Measurements from ENCODE around the gene TMEM229B. TPM values are rescaled to one million over a fixed set of nuclear protein-coding genes. Genes with fewer than 3 reads are reported as not detected.

TMEM229B gene
- total RNA-seq, 2 experiments from 2014 or later, result 10.4 to 13.3 TPM

DNA sequence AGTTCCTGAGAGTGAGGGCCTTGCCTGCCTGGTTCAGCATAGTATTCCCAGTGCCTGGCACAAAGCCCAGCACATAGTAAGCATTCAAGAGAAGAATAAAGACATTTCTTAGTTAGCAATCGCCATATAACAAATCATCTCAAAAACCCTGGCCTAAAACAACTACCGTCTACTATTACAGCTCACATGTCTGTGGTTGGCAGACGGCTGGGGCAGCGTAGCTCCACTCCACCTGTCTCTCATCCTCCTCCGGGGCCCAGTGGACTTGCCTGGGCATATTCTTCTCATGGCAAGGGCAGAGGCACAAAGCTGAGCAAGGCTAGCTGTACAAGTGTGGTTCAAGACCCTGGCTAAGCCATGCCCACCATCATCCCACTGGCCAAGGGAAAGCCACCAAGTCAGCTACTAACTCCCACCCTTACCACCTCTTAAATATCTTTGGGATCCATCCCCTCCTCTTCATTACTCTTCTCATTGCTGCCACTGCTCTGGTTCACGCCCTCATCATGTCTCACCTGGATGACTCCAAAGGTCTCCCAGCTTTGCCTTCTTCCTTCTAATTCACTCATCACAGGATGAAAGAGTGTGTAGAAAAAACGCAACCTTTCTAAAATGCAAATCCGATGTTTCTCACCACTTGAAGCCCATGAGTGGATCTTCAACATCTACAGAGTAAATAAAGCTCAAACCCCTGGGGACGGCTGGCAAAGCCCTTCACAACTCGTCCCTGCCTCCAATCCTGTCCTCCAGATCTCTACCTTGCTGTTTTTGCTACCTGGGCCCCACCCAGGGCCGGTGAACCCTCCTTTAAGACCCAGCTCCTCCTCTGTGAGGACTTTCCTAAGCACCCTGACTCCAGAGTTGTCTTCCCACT lies 10.4 kb downstream of the TMEM229B start:
- no peak overlapping the region for H3K4me3 Mint-ChIP-seq
- DNase-seq, result no peak
- no peak overlapping the region for H3K27ac Mint-ChIP-seq
- ChIA-PET CTCF (interaction anchor here (0.7 kb wide), 2 partner anchors 49 to 93 kb away, joined by 3 read pairs; no protein-coding TSS in a partner anchor), POLR2A (interaction anchor here (0.9 kb wide), 1 partner anchor 10 kb away, joined by 3 read pairs; the partner anchor contains the start of gene TMEM229B)
- H3K36me3 Mint-ChIP-seq (ENCODE audit: low read depth), result no peaks in the 10 kb centered on the region
- H3K27me3 Mint-ChIP-seq, result no peaks in the 10 kb centered on the region
- no peaks in the 10 kb centered on the region for H3K4me1 Mint-ChIP-seq
- H3K9me3 Mint-ChIP-seq, result no peaks in the 10 kb centered on the region

DNA sequence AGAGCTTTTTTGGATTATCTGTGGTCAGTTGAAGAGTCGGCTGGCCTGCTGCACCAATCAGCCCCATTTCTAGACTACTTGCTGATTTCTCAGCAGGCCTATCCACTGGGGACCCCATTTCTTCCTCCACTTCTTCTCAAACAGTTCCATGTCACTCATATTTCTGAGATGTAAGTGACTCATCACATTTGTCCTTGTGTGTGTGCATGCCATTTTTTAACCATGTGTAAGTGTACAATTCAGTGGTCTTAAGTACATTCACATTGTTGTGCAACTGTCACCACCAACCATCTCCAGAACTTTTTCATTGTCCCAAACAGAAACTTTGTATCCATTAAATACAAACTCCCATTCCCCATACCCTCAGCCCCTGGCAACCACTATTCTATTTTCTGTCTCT lies 14.2 kb downstream of the TMEM229B start:
- ChIA-PET POLR2A (no interaction called here), CTCF (interaction anchor here (0.6 kb wide), 1 partner anchor 52 kb away, joined by 3 read pairs; no protein-coding TSS in a partner anchor)
- H3K36me3 Mint-ChIP-seq (ENCODE audit: low read depth), result no peaks in the 10 kb centered on the region
- H3K27me3 Mint-ChIP-seq, result no peaks in the 10 kb centered on the region
- DNase-seq, result no peak
- H3K4me3 Mint-ChIP-seq, result no peak overlapping the region
- no peaks in the 10 kb centered on the region for H3K9me3 Mint-ChIP-seq
- no peak overlapping the region for H3K27ac Mint-ChIP-seq
- no peaks in the 10 kb centered on the region for H3K4me1 Mint-ChIP-seq

DNA sequence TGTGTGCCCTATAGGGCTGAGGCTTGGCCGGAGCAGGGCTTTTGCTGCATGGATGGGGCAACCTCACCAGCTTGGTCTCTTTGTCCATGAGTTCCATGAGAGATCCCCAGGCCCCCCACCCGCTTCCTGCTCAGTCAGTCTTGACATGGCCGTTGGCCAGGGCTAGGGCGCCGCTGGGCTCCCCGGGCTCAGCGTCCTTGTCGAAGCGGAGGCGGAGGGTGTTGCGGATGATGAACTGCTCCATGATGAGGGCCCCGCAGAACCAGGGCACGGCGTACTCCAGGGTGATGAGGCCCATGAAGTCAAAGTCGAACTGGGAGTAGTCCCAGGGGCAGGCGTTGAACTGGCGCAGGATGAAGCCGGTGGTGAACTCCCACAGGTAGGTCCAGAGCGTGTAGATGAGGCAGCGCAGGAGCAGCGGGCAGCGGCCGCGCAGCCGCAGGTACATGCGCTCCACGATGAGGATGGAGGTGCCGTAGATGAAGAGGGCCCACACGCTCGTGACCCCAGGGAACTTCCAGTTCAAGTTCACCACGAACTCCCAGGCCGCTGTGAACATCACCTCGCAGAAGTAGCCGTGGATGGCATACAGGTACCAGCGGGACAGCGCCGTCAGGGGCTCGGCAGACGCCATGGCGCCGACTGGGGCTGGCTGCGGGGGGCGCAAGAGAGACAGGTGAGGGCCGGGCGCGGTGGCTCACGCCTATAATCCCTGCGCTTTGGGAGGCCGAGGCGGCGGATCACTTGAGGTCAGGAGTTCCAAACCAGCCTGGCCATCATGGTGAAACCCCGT lies 15.0 kb downstream of the TMEM229B start:
- no peak overlapping the region for H3K4me3 Mint-ChIP-seq
- H3K27me3 Mint-ChIP-seq, result no peaks in the 10 kb centered on the region
- no peaks in the 10 kb centered on the region for H3K36me3 Mint-ChIP-seq (ENCODE audit: low read depth)
- ChIA-PET POLR2A (no interaction called here), CTCF (no interaction called here)
- no peaks in the 10 kb centered on the region for H3K4me1 Mint-ChIP-seq
- DNase-seq, result no peak
- no peaks in the 10 kb centered on the region for H3K9me3 Mint-ChIP-seq
- no peak overlapping the region for H3K27ac Mint-ChIP-seq

DNA sequence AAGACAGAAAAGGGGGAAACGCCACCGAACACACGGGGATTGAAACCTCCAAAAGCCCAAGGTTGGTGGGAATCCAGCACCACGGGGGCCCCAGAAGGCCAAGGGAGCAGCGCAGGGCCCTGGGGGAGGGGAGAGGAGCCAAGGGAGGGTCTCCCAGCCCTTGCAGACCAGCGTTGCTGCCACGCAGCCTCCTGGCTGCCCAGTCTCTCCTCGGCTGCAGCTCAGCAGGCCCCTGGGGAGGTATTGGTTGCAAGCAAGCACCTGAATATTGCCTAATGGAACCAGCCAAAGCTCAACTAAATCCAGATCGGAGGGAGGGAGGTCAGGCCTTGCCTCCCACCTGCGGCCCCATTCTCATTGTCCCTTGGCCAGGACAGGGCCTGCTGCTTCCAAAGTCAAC lies 15.8 kb downstream of the TMEM229B start:
- ChIA-PET POLR2A (no interaction called here), CTCF (no interaction called here)
- Mint-ChIP-seq H3K4me1 (peaks cover under 1% of the 10 kb centered on the region), H3K27me3 (no peaks in the 10 kb centered on the region), H3K9me3 (no peaks in the 10 kb centered on the region), H3K36me3 (ENCODE audit: low read depth) (no peaks in the 10 kb centered on the region), H3K4me3 (no peak overlapping the region), H3K27ac (no peak overlapping the region)
- DNase-seq, result no peak

DNA sequence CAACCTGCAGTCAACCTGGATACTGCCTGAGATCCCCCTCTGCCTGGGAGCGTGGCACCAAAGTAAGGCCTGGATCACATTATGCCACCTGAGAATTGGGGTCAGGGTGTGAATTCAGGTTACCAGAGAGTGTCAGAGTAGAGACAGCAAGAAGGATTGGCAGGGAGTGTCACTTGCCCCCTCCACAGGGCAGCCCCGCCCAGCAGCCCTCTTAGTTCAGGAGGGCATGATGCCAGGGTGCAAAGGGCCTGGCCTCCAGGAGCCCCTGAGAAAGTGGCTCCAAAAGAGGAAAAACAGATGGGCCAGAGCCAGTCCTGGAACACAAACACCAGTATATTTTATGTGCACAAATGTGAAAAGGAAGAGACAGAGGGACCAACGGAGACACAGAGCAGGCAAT lies 18.6 kb downstream of the TMEM229B start:
- no peaks in the 10 kb centered on the region for H3K9me3 Mint-ChIP-seq
- H3K4me1 Mint-ChIP-seq, result peaks cover 2% of the 10 kb centered on the region
- H3K4me3 Mint-ChIP-seq, result no peak overlapping the region
- ChIA-PET CTCF (no interaction called here), POLR2A (no interaction called here)
- H3K27me3 Mint-ChIP-seq, result peaks cover 3% of the 10 kb centered on the region
- no peak overlapping the region for H3K27ac Mint-ChIP-seq
- no peaks in the 10 kb centered on the region for H3K36me3 Mint-ChIP-seq (ENCODE audit: low read depth)
- no peak for DNase-seq

DNA sequence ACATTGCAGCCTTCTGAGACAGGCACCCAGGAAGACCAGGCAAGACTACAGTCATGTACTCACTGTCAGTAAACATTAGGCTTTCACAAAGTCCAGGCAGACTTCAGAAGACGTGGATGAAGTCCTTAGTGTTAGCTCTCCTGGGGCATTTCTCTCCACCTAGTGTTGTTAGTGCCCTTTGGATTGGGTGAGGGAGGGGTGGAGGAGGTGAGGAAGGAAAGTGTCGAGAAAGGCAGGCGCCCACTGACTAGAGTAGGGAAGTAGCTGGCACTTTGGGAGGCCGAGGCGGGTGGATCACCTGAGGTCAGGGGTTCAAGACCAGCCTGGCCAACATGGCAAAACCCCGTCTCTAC lies 20.2 kb downstream of the TMEM229B start:
- Mint-ChIP-seq H3K27ac (no peak overlapping the region), H3K4me3 (no peak overlapping the region), H3K27me3 (peaks cover 3% of the 10 kb centered on the region), H3K36me3 (ENCODE audit: low read depth) (no peaks in the 10 kb centered on the region), H3K4me1 (peaks cover 5% of the 10 kb centered on the region), H3K9me3 (no peaks in the 10 kb centered on the region)
- ChIA-PET CTCF (interaction anchor here (0.8 to 1.3 kb wide), 2 partner anchors 9 to 103 kb away, joined by 3 read pairs; no protein-coding TSS in a partner anchor), POLR2A (interaction anchor here (1.4 kb wide), 1 partner anchor 41 kb away, joined by 3 read pairs; no protein-coding TSS in a partner anchor)
- DNase-seq, result no peak

DNA sequence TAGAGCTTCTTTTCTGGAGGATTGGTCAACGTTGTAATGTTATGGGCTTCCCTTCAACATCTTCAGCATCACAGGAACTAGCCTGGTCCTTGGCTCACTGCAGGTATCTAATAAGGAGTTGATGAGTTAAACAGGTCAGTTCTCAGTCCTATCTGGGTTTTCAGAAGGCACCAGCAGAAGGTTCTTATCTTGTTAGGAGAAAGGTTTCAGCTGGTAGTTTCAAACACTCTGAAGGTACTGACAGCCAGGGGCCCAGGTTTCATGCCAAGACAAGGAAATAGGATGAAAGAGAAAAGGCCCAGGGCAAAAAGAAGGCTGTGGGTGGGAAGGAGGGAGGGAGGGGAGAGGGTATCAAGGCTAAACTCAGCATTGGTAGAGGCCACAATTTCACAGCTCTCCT lies 21.4 kb downstream of the TMEM229B start:
- Mint-ChIP-seq H3K4me3 (no peak overlapping the region), H3K27ac (no peak overlapping the region), H3K9me3 (no peaks in the 10 kb centered on the region), H3K27me3 (peaks cover 3% of the 10 kb centered on the region), H3K36me3 (ENCODE audit: low read depth) (no peaks in the 10 kb centered on the region), H3K4me1 (peaks cover 5% of the 10 kb centered on the region)
- no peak for DNase-seq
- ChIA-PET CTCF (interaction anchor here (0.6 to 1.5 kb wide), 4 partner anchors 20 to 43 kb away, joined by 3 to 4 read pairs (median 3); no protein-coding TSS in a partner anchor), POLR2A (no interaction called here)

DNA sequence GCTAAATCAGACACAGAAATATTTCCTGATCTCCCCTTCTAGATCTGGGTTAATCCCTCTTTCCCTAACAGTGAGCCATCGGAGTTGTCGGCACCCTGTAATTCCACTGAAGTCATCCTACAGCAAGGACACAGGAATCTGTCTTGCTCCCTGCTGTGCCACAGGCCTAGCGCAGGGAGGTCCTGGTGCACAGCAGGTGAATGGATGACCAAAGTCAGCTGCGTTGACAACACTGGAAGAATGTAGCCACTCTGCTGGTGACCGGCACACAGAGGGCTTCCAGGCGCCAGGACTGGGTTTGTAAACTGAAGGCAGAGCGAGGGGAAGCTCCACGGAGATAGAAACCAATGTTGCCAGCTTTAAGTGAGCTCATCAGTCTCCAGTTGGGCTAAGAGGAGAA lies 23.6 kb downstream of the TMEM229B start:
- Mint-ChIP-seq H3K9me3 (no peaks in the 10 kb centered on the region), H3K27me3 (peaks cover 7% of the 10 kb centered on the region), H3K4me3 (no peak overlapping the region), H3K4me1 (peaks cover 9% of the 10 kb centered on the region), H3K36me3 (ENCODE audit: low read depth) (no peaks in the 10 kb centered on the region), H3K27ac (no peak overlapping the region)
- ChIA-PET CTCF (interaction anchor here (0.7 kb wide), 1 partner anchor 86 kb away, joined by 3 read pairs; no protein-coding TSS in a partner anchor), POLR2A (no interaction called here)
- DNase-seq, result no peak

DNA sequence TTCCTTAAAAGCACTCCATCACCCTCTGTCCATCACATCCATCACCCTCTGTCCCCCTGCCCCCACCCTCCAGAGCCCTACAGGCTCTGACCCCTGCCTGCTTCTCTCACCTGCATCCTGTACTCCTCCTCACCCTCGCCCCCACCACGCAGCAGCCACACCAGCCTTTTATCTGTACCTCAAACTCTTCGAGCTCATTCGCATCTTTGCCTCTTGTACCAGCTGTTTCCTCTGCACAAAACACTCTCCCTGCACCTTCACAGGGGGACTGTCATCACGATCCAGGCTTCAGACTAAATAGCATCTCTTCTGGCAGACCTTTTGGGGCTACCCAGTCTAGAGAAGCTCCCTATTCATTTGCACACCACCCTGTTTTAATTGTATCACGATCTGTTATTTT lies 24.1 kb downstream of the TMEM229B start:
- peaks cover 7% of the 10 kb centered on the region for H3K27me3 Mint-ChIP-seq
- H3K4me1 Mint-ChIP-seq, result peaks cover 9% of the 10 kb centered on the region
- DNase-seq, result no peak
- H3K27ac Mint-ChIP-seq, result no peak overlapping the region
- no peaks in the 10 kb centered on the region for H3K36me3 Mint-ChIP-seq (ENCODE audit: low read depth)
- H3K4me3 Mint-ChIP-seq, result no peak overlapping the region
- ChIA-PET POLR2A (no interaction called here), CTCF (interaction anchor here (0.7 kb wide), 1 partner anchor 86 kb away, joined by 3 read pairs; no protein-coding TSS in a partner anchor)
- no peaks in the 10 kb centered on the region for H3K9me3 Mint-ChIP-seq

DNA sequence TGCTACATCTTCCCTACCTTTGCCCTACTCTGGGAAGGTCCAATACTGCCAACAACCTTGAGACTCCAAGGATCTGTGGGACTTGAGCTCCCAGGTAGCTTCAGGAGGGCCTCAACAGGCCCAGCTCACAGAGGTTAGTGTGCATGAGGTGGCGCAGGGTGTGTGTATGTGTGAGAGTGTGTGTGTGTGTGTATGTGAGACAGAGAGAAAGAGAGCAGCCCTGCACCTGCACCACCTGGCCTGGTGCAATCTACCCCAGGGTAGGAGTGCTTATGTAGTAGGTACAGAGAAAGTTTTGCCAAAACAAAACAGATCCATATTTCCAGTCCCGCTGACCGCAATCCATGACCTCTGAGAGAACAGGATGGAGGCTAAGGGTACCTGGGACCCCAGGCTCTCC lies 24.6 kb downstream of the TMEM229B start:
- Mint-ChIP-seq H3K27ac (no peak overlapping the region), H3K27me3 (peaks cover 7% of the 10 kb centered on the region), H3K36me3 (ENCODE audit: low read depth) (no peaks in the 10 kb centered on the region), H3K9me3 (no peaks in the 10 kb centered on the region), H3K4me3 (no peak overlapping the region), H3K4me1 (peaks cover 9% of the 10 kb centered on the region)
- POLR2A ChIA-PET, result no interaction called here
- no peak for DNase-seq
- CTCF ChIA-PET, result no interaction called here

DNA sequence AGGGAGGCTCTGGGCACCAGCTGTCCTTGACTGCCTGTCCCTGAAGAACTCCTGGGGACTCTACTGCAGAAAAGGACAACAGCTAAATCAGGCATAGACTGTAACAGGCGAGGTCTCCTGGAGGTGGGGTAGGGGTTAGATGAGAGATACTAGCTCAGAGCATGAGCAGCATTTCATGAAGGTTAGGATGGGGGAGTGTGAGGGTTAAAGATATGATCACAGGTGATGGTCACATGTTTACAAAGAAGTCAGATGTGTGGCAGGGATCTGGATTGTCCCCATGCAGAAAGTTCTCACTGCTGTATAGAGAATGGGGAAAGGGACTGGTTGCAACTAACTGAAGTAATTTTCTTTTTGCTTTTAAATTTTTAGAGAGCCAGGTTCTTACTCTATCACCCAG lies 26.5 kb downstream of the TMEM229B start:
- Mint-ChIP-seq H3K27me3 (peaks cover 6% of the 10 kb centered on the region), H3K36me3 (ENCODE audit: low read depth) (no peaks in the 10 kb centered on the region), H3K27ac (no peak overlapping the region), H3K9me3 (no peaks in the 10 kb centered on the region), H3K4me3 (no peak overlapping the region), H3K4me1 (peaks cover 8% of the 10 kb centered on the region)
- CTCF ChIA-PET, result interaction anchor here (0.7 kb wide), 1 partner anchor 112 kb away, joined by 3 read pairs; no protein-coding TSS in a partner anchor
- no peak for DNase-seq
- POLR2A ChIA-PET, result no interaction called here

DNA sequence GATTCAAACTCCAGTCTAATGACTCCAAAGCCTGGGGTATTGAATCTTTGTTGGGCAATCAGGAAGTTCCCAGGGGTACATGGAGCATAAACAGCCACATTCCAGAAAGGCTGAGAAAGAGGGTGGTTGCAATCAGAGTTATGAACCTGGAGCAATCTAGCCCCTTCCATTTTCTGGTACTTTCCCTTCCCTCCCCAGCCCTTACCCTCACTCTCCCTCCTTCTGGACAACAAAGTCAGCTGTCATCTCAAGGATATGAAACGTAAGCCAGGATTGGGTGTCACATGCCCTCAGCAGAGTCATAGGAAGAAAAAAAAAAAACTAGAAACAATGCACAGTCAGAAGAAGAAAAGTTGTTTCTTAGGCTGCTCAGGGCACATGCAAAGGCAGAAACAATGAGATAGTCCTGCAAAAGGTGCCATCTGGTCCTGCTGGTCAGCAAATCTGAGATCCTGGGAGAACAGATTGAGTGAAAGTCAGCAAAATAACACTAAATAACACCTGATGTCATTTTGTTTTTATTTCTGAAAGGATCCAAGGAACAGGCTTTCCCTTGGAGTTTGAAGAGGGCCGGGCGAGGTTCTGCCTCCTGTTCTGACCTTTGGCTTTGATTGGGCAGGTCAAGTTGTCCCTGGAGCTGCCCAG lies 27.1 kb downstream of the TMEM229B start:
- Mint-ChIP-seq H3K27me3 (peaks cover 5% of the 10 kb centered on the region), H3K4me3 (no peak overlapping the region), H3K27ac (no peak overlapping the region), H3K4me1 (peaks cover 8% of the 10 kb centered on the region), H3K9me3 (peaks cover 3% of the 10 kb centered on the region), H3K36me3 (ENCODE audit: low read depth) (no peaks in the 10 kb centered on the region)
- POLR2A ChIA-PET, result no interaction called here
- CTCF ChIA-PET, result interaction anchor here (0.7 kb wide), 1 partner anchor 113 kb away, joined by 3 read pairs; no protein-coding TSS in a partner anchor
- DNase-seq, result no peak

DNA sequence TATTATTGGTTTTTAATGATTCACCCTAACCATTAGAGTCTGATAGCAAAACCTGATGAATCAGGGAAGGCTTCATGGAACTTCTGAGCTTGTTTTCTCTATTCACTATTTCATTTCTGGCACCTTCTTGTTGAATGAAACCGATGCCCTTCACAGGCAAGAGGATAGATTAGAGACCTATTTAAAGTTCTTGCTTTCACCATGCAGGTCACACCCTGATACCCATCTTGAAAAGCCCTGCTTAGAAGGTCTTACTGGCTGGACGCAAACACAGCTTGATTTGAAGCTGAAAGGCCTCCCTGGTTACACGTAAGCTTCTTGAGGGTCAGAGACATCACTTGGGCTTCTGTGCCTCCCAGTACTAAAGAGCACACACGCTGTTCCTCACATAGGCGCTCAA lies 29.2 kb downstream of the TMEM229B start:
- peaks cover 3% of the 10 kb centered on the region for H3K9me3 Mint-ChIP-seq
- no peak for DNase-seq
- H3K4me1 Mint-ChIP-seq, result peaks cover 4% of the 10 kb centered on the region
- H3K27ac Mint-ChIP-seq, result no peak overlapping the region
- ChIA-PET POLR2A (interaction anchor here (0.7 kb wide), 1 partner anchor 14 kb away, joined by 3 read pairs; no protein-coding TSS in a partner anchor), CTCF (interaction anchor here (1.6 kb wide), 1 partner anchor 9 kb away, joined by 3 read pairs; no protein-coding TSS in a partner anchor)
- H3K4me3 Mint-ChIP-seq, result no peak overlapping the region
- no peaks in the 10 kb centered on the region for H3K36me3 Mint-ChIP-seq (ENCODE audit: low read depth)
- H3K27me3 Mint-ChIP-seq, result peaks cover 7% of the 10 kb centered on the region

All from activated CD4-positive, alpha-beta memory T cell treated with anti-CD3 and anti-CD28 coated beads, Interleukin-2, amount 10 ng/mL, durations not matched to agents 7 days and 5 days (primary cell).